Neural crest cell (in vitro differentiated cells): Measurements from ENCODE around the gene KRTAP12-3. TPM values are rescaled to one million over a fixed set of nuclear protein-coding genes. Genes with fewer than 3 reads are reported as not detected.
"Not testable (repeated sequence)": the region's sequence is repeated elsewhere in the genome, so short reads cannot be mapped to it uniquely, and the experiment has no call there.

Source experiments
- DNase-seq: peaks from one replicate; pipeline ENCODE4 v3.0.0; 2021; ENCODE audit warnings: low read depth, mixed read lengths, low spot score
- H3K27ac Mint-ChIP-seq: one replicate; pipeline ENCODE4 v1.8.0; 2021; ENCODE audit warnings: mild to moderate bottlenecking, mixed read lengths; ENCODE audit not compliant: unreplicated experiment
- H3K27me3 Mint-ChIP-seq: 2 replicates; pipeline ENCODE4 v1.8.0; 2021; ENCODE audit warnings: low read depth, mild to moderate bottlenecking, mixed read lengths
- H3K36me3 Mint-ChIP-seq: 2 replicates; pipeline ENCODE4 v1.8.0; 2021; ENCODE audit warnings: low read depth, mild to moderate bottlenecking, mixed read lengths
- H3K4me1 Mint-ChIP-seq: 2 replicates; pipeline ENCODE4 v1.8.0; 2021; ENCODE audit warnings: mixed read lengths
- H3K4me3 Mint-ChIP-seq: one replicate; pipeline ENCODE4 v1.8.0; 2021; ENCODE audit warnings: mild to moderate bottlenecking, mixed read lengths
- H3K9me3 Mint-ChIP-seq: 2 replicates; pipeline ENCODE4 v1.8.0; 2021; ENCODE audit warnings: mixed read lengths
- CTCF ChIP-seq: fragments of 200-600 bp; sonication (generic); conservative IDR thresholded peaks from 2 replicates; pipeline ENCODE4 v1.5.0; 2021; ENCODE audit warnings: antibody characterized with exemption, mild to moderate bottlenecking
- total RNA-seq: library from RNA; stranded (reverse); gene quantifications from 2 replicates; pipeline ENCODE4 v1.2.1, GENCODE V29; 2021

The KRTAP12-3 gene
- total RNA-seq, 1 donor from 2014 or later = not detected

GRCh38 chr21:44696572-44696971 lies 38.8 kb downstream of the KRTAP12-3 start:
- H3K4me1 Mint-ChIP-seq = peaks cover 39% of the 10 kb centered on the region
- no peak for TF ChIP-seq CTCF
- no peak for DNase-seq
- H3K36me3 Mint-ChIP-seq = peaks cover 6% of the 10 kb centered on the region
- H3K27me3 Mint-ChIP-seq = peaks cover 42% of the 10 kb centered on the region
- no peak overlapping the region for H3K27ac Mint-ChIP-seq
- H3K9me3 Mint-ChIP-seq = peaks cover 6% of the 10 kb centered on the region
- no peak overlapping the region for H3K4me3 Mint-ChIP-seq

- H3K9me3 Mint-ChIP-seq, H3K36me3 Mint-ChIP-seq, DNase-seq, H3K4me3 Mint-ChIP-seq: not testable (repeated sequence)
- peak within 1 kb of the TSS; percentile 78 for H3K27ac Mint-ChIP-seq
- peaks cover 39% of the 10 kb centered on the region for H3K4me1 Mint-ChIP-seq
- peaks cover 42% of the 10 kb centered on the region for H3K27me3 Mint-ChIP-seq
These were observed 39.6 kb downstream of the KRTAP12-3 start, which contains the start of gene KRTAP10-12 for GRCh38 chr21:44697172-44697810. KRTAP10-12 (plus strand) TSS chr21:44697172; CDS start chr21:44697202, 30 bp downstream.

GRCh38 chr21:44697811-44698734 lies 40.3 kb downstream of the KRTAP12-3 start:
- peaks cover 48% of the 10 kb centered on the region for H3K27me3 Mint-ChIP-seq
- peaks cover 4% of the 10 kb centered on the region for H3K36me3 Mint-ChIP-seq
- H3K4me3 Mint-ChIP-seq = no peak overlapping the region
- TF ChIP-seq CTCF = no peak
- no peak for DNase-seq
- peak overlapping the region; percentile 78 for H3K27ac Mint-ChIP-seq
- peaks cover 39% of the 10 kb centered on the region for H3K4me1 Mint-ChIP-seq
- H3K9me3 Mint-ChIP-seq = no peaks in the 10 kb centered on the region

- TF ChIP-seq CTCF = no peak
- Mint-ChIP-seq H3K9me3 (no peaks in the 10 kb centered on the region), H3K27ac (no peak overlapping the region), H3K36me3 (no peaks in the 10 kb centered on the region), H3K4me1 (peaks cover 39% of the 10 kb centered on the region), H3K27me3 (peaks cover 62% of the 10 kb centered on the region), H3K4me3 (no peak overlapping the region)
- no peak for DNase-seq
These were observed 41.8 kb downstream of the KRTAP12-3 start for GRCh38 chr21:44699502-44700001.

- H3K4me1 Mint-ChIP-seq = peaks cover 42% of the 10 kb centered on the region
- H3K36me3 Mint-ChIP-seq = no peaks in the 10 kb centered on the region
- no peaks in the 10 kb centered on the region for H3K9me3 Mint-ChIP-seq
- no peak overlapping the region for H3K27ac Mint-ChIP-seq
- peaks cover 71% of the 10 kb centered on the region for H3K27me3 Mint-ChIP-seq
- no peak for TF ChIP-seq CTCF
- DNase-seq = no peak
- H3K4me3 Mint-ChIP-seq = no peak overlapping the region
These were observed 42.6 kb downstream of the KRTAP12-3 start for GRCh38 chr21:44700101-44701022.
